H9 (cell line): ENCODE results near the gene DLG2. TPM values are rescaled to one million over a fixed set of nuclear protein-coding genes. Genes with fewer than 3 reads are reported as not detected.

ENCODE experiments used
- DNase-seq: peaks from one replicate; pipeline ENCODE4 v3.0.0-alpha.2; 2017
- H2AFZ ChIP-seq: one replicate; pipeline ENCODE4 v1.6.1; 2013; ENCODE audit warnings: mild to moderate bottlenecking, low read length, control low read depth, moderate library complexity
- H2AK5ac ChIP-seq: 2 replicates; pipeline ENCODE4 v1.6.1; 2013; ENCODE audit warnings: low read length, control low read depth, mixed read lengths; ENCODE audit not compliant: insufficient read length
- H2BK120ac ChIP-seq: one replicate; pipeline ENCODE4 v1.6.1; 2013; ENCODE audit warnings: low read depth, mild to moderate bottlenecking, low read length, control low read depth, inconsistent platforms; ENCODE audit not compliant: poor library complexity, severe bottlenecking
- H2BK12ac ChIP-seq: 2 replicates; pipeline ENCODE4 v1.6.1; 2013; ENCODE audit warnings: low read length, control low read depth, mixed read lengths, low read depth; ENCODE audit not compliant: insufficient read length
- H2BK15ac ChIP-seq: 2 replicates; pipeline ENCODE4 v1.6.1; 2013; ENCODE audit warnings: low read depth, low read length, control low read depth
- H2BK20ac ChIP-seq: one replicate; pipeline ENCODE4 v1.6.1; 2013; ENCODE audit warnings: low read depth, mild to moderate bottlenecking, low read length, control low read depth, inconsistent platforms; ENCODE audit not compliant: poor library complexity, severe bottlenecking
- H2BK5ac ChIP-seq: 2 replicates; pipeline ENCODE4 v1.6.1; 2013; ENCODE audit warnings: low read length, control low read depth, mixed read lengths; ENCODE audit not compliant: insufficient read length
- H3K14ac ChIP-seq: 2 replicates; pipeline ENCODE4 v1.6.1; 2013; ENCODE audit warnings: low read length, control low read depth; ENCODE audit not compliant: insufficient read depth
- H3K18ac ChIP-seq: 2 replicates; pipeline ENCODE4 v1.6.1; 2013; ENCODE audit warnings: low read depth, mild to moderate bottlenecking, mixed read lengths, low read length, control low read depth; ENCODE audit not compliant: insufficient read length
- H3K23ac ChIP-seq: 2 replicates; pipeline ENCODE4 v1.6.1; 2013; ENCODE audit warnings: low read length, control low read depth, mixed read lengths, low read depth; ENCODE audit not compliant: insufficient read length
- H3K23me2 ChIP-seq: 2 replicates; pipeline ENCODE4 v1.6.1; 2013; ENCODE audit warnings: low read depth, mild to moderate bottlenecking, mixed read lengths, low read length, control low read depth; ENCODE audit not compliant: insufficient read length, poor library complexity, severe bottlenecking
- H3K27ac ChIP-seq: 2 replicates; pipeline ENCODE4 v1.5.1; 2013; ENCODE audit warnings: low read length, control low read depth, mixed read lengths, low read depth; ENCODE audit not compliant: insufficient read length
- H3K27me3 ChIP-seq: 2 replicates; pipeline ENCODE4 v1.6.1; 2013; ENCODE audit warnings: low read length, control low read depth, inconsistent platforms; ENCODE audit not compliant: insufficient read depth
- H3K4ac ChIP-seq: 2 replicates; pipeline ENCODE4 v1.6.1; 2013; ENCODE audit warnings: low read depth, mild to moderate bottlenecking, control low read depth, inconsistent platforms, low read length, moderate library complexity
- H3K4me1 ChIP-seq: 2 replicates; pipeline ENCODE4 v1.6.1; 2013; ENCODE audit warnings: low read length, control low read depth, inconsistent platforms; ENCODE audit not compliant: insufficient read depth
- H3K4me2 ChIP-seq: 2 replicates; pipeline ENCODE4 v1.6.1; 2013; ENCODE audit warnings: low read length, control low read depth, mixed read lengths; ENCODE audit not compliant: insufficient read length, insufficient read depth
- H3K56ac ChIP-seq: 2 replicates; pipeline ENCODE4 v1.6.1; 2013; ENCODE audit warnings: low read depth, mild to moderate bottlenecking, mixed read lengths, low read length, control low read depth; ENCODE audit not compliant: insufficient read length
- H3K79me1 ChIP-seq: 2 replicates; pipeline ENCODE4 v1.6.1; 2013; ENCODE audit warnings: low read depth, mild to moderate bottlenecking, moderate library complexity, low read length, control low read depth, inconsistent platforms; ENCODE audit not compliant: insufficient read depth, poor library complexity, severe bottlenecking
- H3K79me2 ChIP-seq: 2 replicates; pipeline ENCODE4 v1.6.1; 2013; ENCODE audit warnings: low read length, control low read depth, inconsistent platforms; ENCODE audit not compliant: insufficient read depth
- H3K9ac ChIP-seq: 2 replicates; pipeline ENCODE4 v1.6.1; 2013; ENCODE audit warnings: low read length, control low read depth, mixed read lengths; ENCODE audit not compliant: insufficient read length; ENCODE audit errors: extremely low read depth
- H3K9me3 ChIP-seq: one replicate; pipeline ENCODE4 v1.6.1; 2013; ENCODE audit warnings: low read depth, low read length, inconsistent platforms; ENCODE audit not compliant: control insufficient read depth
- H3T11ph ChIP-seq: one replicate; pipeline ENCODE4 v1.6.1; 2013; ENCODE audit warnings: mild to moderate bottlenecking, low read length, control low read depth, inconsistent platforms
- H4K20me1 ChIP-seq: one replicate; pipeline ENCODE4 v1.6.1; 2013; ENCODE audit not compliant: control insufficient read depth, insufficient read length, insufficient read depth
- H4K5ac ChIP-seq: 2 replicates; pipeline ENCODE4 v1.6.1; 2013; ENCODE audit warnings: low read depth, mild to moderate bottlenecking, mixed read lengths, low read length, control low read depth; ENCODE audit not compliant: insufficient read length
- H4K8ac ChIP-seq: replicated peaks from 2 replicates; pipeline ENCODE4 v1.6.1; 2013; ENCODE audit warnings: low read length, control low read depth, mixed read lengths, low read depth; ENCODE audit not compliant: insufficient read length
- H4K91ac ChIP-seq: 2 replicates; pipeline ENCODE4 v1.6.1; 2013; ENCODE audit warnings: low read depth, mild to moderate bottlenecking, moderate library complexity, mixed read lengths, low read length, control low read depth; ENCODE audit not compliant: insufficient read length
- H3K27ac Mint-ChIP-seq, 3 experiments: 2 replicates in 2 of 3; 3 replicates in 1 of 3; pipeline ENCODE4 v1.8.0; 2020 to 2021; ENCODE audit warnings: mixed read lengths in 3 of 3, mild to moderate bottlenecking in 1 of 3, moderate library complexity in 1 of 3
- H3K27me3 Mint-ChIP-seq: 2 replicates; pipeline ENCODE4 v1.8.0; 2021; ENCODE audit warnings: low read depth, mild to moderate bottlenecking, moderate library complexity, mixed read lengths
- H3K36me3 Mint-ChIP-seq, 3 experiments: 2 replicates in 2 of 3; 3 replicates in 1 of 3; pipeline ENCODE4 v1.8.0; 2020 to 2021; ENCODE audit warnings: low read depth in 3 of 3, mixed read lengths in 3 of 3; ENCODE audit not compliant: insufficient read depth in 1 of 3
- H3K4me1 Mint-ChIP-seq, 2 experiments: 2 replicates each; pipeline ENCODE4 v1.8.0; 2020; ENCODE audit warnings: mixed read lengths in 2 of 2
- H3K4me3 Mint-ChIP-seq, 2 experiments: 2 replicates in 1 of 2; 3 replicates in 1 of 2; pipeline ENCODE4 v1.8.0; 2020 to 2021; ENCODE audit warnings: mild to moderate bottlenecking in 2 of 2, mixed read lengths in 2 of 2, moderate library complexity in 1 of 2
- H3K9me3 Mint-ChIP-seq, 2 experiments: 2 replicates in 1 of 2; 3 replicates in 1 of 2; pipeline ENCODE4 v1.8.0; 2020; ENCODE audit warnings: mild to moderate bottlenecking in 2 of 2, mixed read lengths in 2 of 2, moderate library complexity in 1 of 2
- CTCF ChIP-seq: fragments of 200-600 bp; sonication (generic); conservative IDR thresholded peaks from 3 replicates; pipeline ENCODE4 v1.8.0; 2021; ENCODE audit warnings: antibody characterized with exemption, mild to moderate bottlenecking
- WGBS: extraction: QIAGEN DNeasy Blood & Tissue Kit; methylation state at CpG from one replicate; pipeline ENCODE4 v1.1.7; 2013; ENCODE audit warnings: missing lambda C conversion rate, low lambda C conversion rate, mixed read lengths; ENCODE audit not compliant: insufficient read length; ENCODE audit errors: extremely low coverage; 5-methylcytosine and 5-hydroxymethylcytosine counted together
- total RNA-seq: library from RNA; stranded (reverse); gene quantifications from 2 replicates; pipeline ENCODE4 v1.2.1, GENCODE V29; 2021

DLG2 gene
- total RNA-seq, 1 experiment from 2014 or later: 8.0 TPM

GRCh38 chr11:84103096-84103495, 1524.0 kb downstream of the DLG2 start:
- no peak overlapping the region for H2BK120ac ChIP-seq
- no peak overlapping the region for H2BK12ac ChIP-seq
- no peaks in the 10 kb centered on the region for H3K36me3 Mint-ChIP-seq
- H2AFZ ChIP-seq: no peak overlapping the region
- WGBS: no CpG with 5 or more reads among the region's 1 CpG
- no peak for DNase-seq
- H3K4me1 ChIP-seq: no peaks in the 10 kb centered on the region
- H3K4ac ChIP-seq: no peak overlapping the region
- H3K27ac ChIP-seq: no peak overlapping the region
- no peak overlapping the region for H2BK5ac ChIP-seq
- no peak overlapping the region for H3K4me2 ChIP-seq
- H2BK15ac ChIP-seq: no peak overlapping the region
- H2BK20ac ChIP-seq: no peak overlapping the region
- H3K23me2 ChIP-seq: no peaks in the 10 kb centered on the region
- H3K79me2 ChIP-seq: no peaks in the 10 kb centered on the region
- H2AK5ac ChIP-seq: no peak overlapping the region
- no peak overlapping the region for H3K18ac ChIP-seq
- H3K79me1 ChIP-seq: no peaks in the 10 kb centered on the region
- no peak overlapping the region for H3K9ac ChIP-seq
- TF ChIP-seq CTCF: no peak
- H3K4me3 Mint-ChIP-seq: no peak overlapping the region
- no peak overlapping the region for H3K23ac ChIP-seq
- no peak overlapping the region for H4K91ac ChIP-seq
- no peak overlapping the region for H3K56ac ChIP-seq
- no peak overlapping the region for H3T11ph ChIP-seq
- H3K9me3 Mint-ChIP-seq: no peaks in the 10 kb centered on the region
- no peaks in the 10 kb centered on the region for H4K20me1 ChIP-seq
- no peak overlapping the region for H3K14ac ChIP-seq
- no peak overlapping the region for H4K8ac ChIP-seq
- H3K4me1 Mint-ChIP-seq: peaks cover 4 to 5% of the 10 kb centered on the region in 2 experiments; a peak in 3 of 4 replicates
- H3K27me3 Mint-ChIP-seq: no peaks in the 10 kb centered on the region
- H3K9me3 ChIP-seq: no peaks in the 10 kb centered on the region
- H3K27me3 ChIP-seq: no peaks in the 10 kb centered on the region
- no peak overlapping the region for H4K5ac ChIP-seq
- no peak overlapping the region; a peak in 1 of 7 replicates for H3K27ac Mint-ChIP-seq
